ENCODE results near the gene GRK4. TPM values are rescaled to one million over a fixed set of nuclear protein-coding genes. Genes with fewer than 3 reads are reported as not detected.
A peak's percentile ranks its signal among the peaks of the same experiment; 100 is the strongest.

The GRK4 gene
- total and polyA plus RNA-seq, 2 of the 4 experiments (the other 2 are of a cell fraction) = 1.6 to 2.2 TPM

DNA sequence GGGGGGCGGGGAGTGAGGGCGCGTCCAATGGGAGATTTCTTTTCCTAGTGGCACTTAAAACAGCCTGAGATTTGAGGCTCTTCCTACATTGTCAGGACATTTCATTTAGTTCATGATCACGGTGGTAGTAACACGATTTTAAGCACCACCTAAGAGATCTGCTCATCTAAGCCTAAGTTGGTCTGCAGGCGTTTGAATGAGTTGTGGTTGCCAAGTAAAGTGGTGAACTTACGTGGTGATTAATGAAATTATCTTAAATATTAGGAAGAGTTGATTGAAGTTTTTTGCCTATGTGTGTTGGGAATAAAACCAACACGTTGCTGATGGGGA, 112.2 kb downstream of the GRK4 start:
- CTCF ChIA-PET = no interaction called here
- no peak overlapping the region for H2AFZ ChIP-seq (replicated peaks; ENCODE audit: low read length, poor library complexity)

More for the DNA sequence above, 112.2 kb downstream of the GRK4 start:
- POLR2A ChIA-PET (ENCODE audit: unreplicated experiment) = no interaction called here
- Histone ChIP-seq H3K27me3 (ENCODE audit: control insufficient read depth, insufficient read depth, low read length) (no peaks in the 10 kb centered on the region), H3K4me1 (ENCODE audit: control insufficient read depth, insufficient read depth, low read length) (peaks cover 4% of the 10 kb centered on the region; the same call in 1 of the 2 replicates), H3K14ac (replicated peaks; ENCODE audit: low read depth, low read length) (peak overlapping the region; percentile 92), H3K4me3 (ENCODE audit: insufficient read depth, low read depth, low read length) (peak overlapping the region; percentile 88), H3K4ac (ENCODE audit: low read depth, low read length) (no peak overlapping the region; the same call in 1 of the 2 replicates), H2BK120ac (ENCODE audit: low read depth, low read length) (no peak overlapping the region), H2BK5ac (ENCODE audit: low read depth, low read length, poor library complexity, severe bottlenecking) (no peak overlapping the region), H2BK15ac (ENCODE audit: low read depth, low read length) (no peak overlapping the region), H2AK9ac (replicated peaks; ENCODE audit: low read depth, low read length, poor library complexity) (peak overlapping the region; percentile 38), H2AK5ac (ENCODE audit: low read depth, low read length) (no peak overlapping the region), H3K56ac (ENCODE audit: extremely low read depth, insufficient read depth, low read length) (0 out of 2 replicates have a peak overlapping the region, but pooled peaks have one; percentile 53), H3K9ac (ENCODE audit: low read depth, low read length) (peak overlapping the region; percentile 46), H4K8ac (ENCODE audit: low read depth in 2 of 2, low read length in 2 of 2) (no peak overlapping the region), H3K36me3 (ENCODE audit: control insufficient read depth, insufficient read depth, low read length) (no peaks in the 10 kb centered on the region), H3K27ac (ENCODE audit: insufficient read depth, low read length) (no peak overlapping the region), H2BK20ac (ENCODE audit: low read depth, low read length) (no peak overlapping the region), H4K20me1 (ENCODE audit: insufficient read depth, low read length) (peaks cover 42% of the 10 kb centered on the region), H3K4me2 (ENCODE audit: low read depth, low read length) (peak overlapping the region; percentile 100), H4K5ac (ENCODE audit: low read depth, low read length) (no peak overlapping the region), H3K9me1 (ENCODE audit: insufficient read depth, low read length) (peaks cover 13% of the 10 kb centered on the region), H4K91ac (ENCODE audit: insufficient read depth, low read depth, low read length) (no peak overlapping the region), H3K79me1 (ENCODE audit: low read depth in 1 of 2, low read length in 2 of 2) (peaks cover 8 to 40% of the 10 kb centered on the region in 2 experiments; a peak in 3 of 4 replicates), H3K9me3 (ENCODE audit: control insufficient read depth, insufficient read depth, low read length) (no peaks in the 10 kb centered on the region), H3K23ac (ENCODE audit: low read depth, low read length) (peak overlapping the region; percentile 84), H3K18ac (ENCODE audit: low read depth, low read length) (no peak overlapping the region)
- 0% methylated on average over 2 of the region's 8 CpGs; no CpG with 5 or more reads in 1 of the 2 experiments for WGBS, 2 experiments (ENCODE audit: extremely low coverage in 2 of 2, insufficient read length in 1 of 2)
- in situ Hi-C loops (cut with MboI; ENCODE audit: low sequenced_read_pairs) = no loop called here
- ATAC-seq (ENCODE audit: low read depth) (no peak), DNase-seq (no peak)
- TF ChIP-seq, protein P1, sequence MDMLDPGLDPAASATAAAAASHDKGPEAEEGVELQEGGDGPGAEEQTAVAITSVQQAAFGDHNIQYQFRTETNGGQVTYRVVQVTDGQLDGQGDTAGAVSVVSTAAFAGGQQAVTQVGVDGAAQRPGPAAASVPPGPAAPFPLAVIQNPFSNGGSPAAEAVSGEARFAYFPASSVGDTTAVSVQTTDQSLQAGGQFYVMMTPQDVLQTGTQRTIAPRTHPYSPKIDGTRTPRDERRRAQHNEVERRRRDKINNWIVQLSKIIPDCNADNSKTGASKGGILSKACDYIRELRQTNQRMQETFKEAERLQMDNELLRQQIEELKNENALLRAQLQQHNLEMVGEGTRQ (IDR thresholded peaks at IDR 0.05; ENCODE audit: low read depth, low read length) = no peak
- TF ChIP-seq RAD21 (IDR thresholded peaks at IDR 0.05; ENCODE audit: low read length) = no peak
- no peak for TF ChIP-seq MXI1 (IDR thresholded peaks at IDR 0.05; ENCODE audit: borderline replicate concordance, low read depth, low read length)
- TF ChIP-seq BHLHE40 (IDR thresholded peaks at IDR 0.05; ENCODE audit: low read depth, low read length) = no peak
- TF ChIP-seq CEBPB (IDR thresholded peaks at IDR 0.05; ENCODE audit: low read depth, low read length) = no peak
- TF ChIP-seq, protein P2, sequence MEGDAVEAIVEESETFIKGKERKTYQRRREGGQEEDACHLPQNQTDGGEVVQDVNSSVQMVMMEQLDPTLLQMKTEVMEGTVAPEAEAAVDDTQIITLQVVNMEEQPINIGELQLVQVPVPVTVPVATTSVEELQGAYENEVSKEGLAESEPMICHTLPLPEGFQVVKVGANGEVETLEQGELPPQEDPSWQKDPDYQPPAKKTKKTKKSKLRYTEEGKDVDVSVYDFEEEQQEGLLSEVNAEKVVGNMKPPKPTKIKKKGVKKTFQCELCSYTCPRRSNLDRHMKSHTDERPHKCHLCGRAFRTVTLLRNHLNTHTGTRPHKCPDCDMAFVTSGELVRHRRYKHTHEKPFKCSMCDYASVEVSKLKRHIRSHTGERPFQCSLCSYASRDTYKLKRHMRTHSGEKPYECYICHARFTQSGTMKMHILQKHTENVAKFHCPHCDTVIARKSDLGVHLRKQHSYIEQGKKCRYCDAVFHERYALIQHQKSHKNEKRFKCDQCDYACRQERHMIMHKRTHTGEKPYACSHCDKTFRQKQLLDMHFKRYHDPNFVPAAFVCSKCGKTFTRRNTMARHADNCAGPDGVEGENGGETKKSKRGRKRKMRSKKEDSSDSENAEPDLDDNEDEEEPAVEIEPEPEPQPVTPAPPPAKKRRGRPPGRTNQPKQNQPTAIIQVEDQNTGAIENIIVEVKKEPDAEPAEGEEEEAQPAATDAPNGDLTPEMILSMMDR (conservative IDR thresholded peaks at IDR 0.05; ENCODE audit: low read depth, low read length) = no peak
- no peak for TF ChIP-seq POLR2A (IDR thresholded peaks at IDR 0.05; ENCODE audit: low read depth, low read length)
- no peak for TF ChIP-seq CHD1 (IDR thresholded peaks at IDR 0.05; ENCODE audit: low read depth, low read length)
- no peak for TF ChIP-seq MAZ (IDR thresholded peaks at IDR 0.05; ENCODE audit: borderline replicate concordance, low read depth, low read length)
- no peak for TF ChIP-seq SMC3 (IDR thresholded peaks at IDR 0.05; ENCODE audit: low read depth, low read length)
- no peak for TF ChIP-seq RCOR1 (IDR thresholded peaks at IDR 0.05; ENCODE audit: insufficient replicate concordance, low read length)
- TF ChIP-seq MAFK (IDR thresholded peaks at IDR 0.05; ENCODE audit: low read depth, low read length) = no peak
- dilution Hi-C loops (cut with HindIII; ENCODE audit: low sequenced_read_pairs, unreplicated experiment) = no loop called here
- intact Hi-C loops (cut with micrococcal nuclease) = no loop called here
- no TSS peak for BruUV-seq (replicated peaks)
